GM21825 (cell line): ENCODE results near the gene ARID1B.

Experiments used
- ATAC-seq: cut with Tn5 transposase; IDR thresholded peaks from one replicate; pipeline ENCODE4 v1.9.1; 2021; ENCODE audit warnings: mild to moderate bottlenecking, moderate library complexity; ENCODE audit not compliant: unreplicated experiment

The ARID1B gene

GRCh38 chr6:156850353-156850752, 73.2 kb downstream of the ARID1B start:
- no peak for ATAC-seq

- no peak for ATAC-seq
Measured at GRCh38 chr6:156851454-156851921, 74.3 kb downstream of the ARID1B start.

- peak; percentile 40 for ATAC-seq
Measured at GRCh38 chr6:156852147-156852857, 75.1 kb downstream of the ARID1B start.

GRCh38 chr6:156852858-156853216, 75.7 kb downstream of the ARID1B start:
- ATAC-seq: no peak

- no peak for ATAC-seq
Measured at GRCh38 chr6:156853733-156854132, 76.6 kb downstream of the ARID1B start.

- ATAC-seq: no peak
Measured at GRCh38 chr6:156854466-156855161, 77.4 kb downstream of the ARID1B start.

- ATAC-seq: no peak
Measured at GRCh38 chr6:156857573-156857972, 80.4 kb downstream of the ARID1B start.

- ATAC-seq: no peak
Measured at GRCh38 chr6:156859686-156860085, 82.5 kb downstream of the ARID1B start.

- ATAC-seq: no peak
Measured at GRCh38 chr6:156862711-156863110, 85.5 kb downstream of the ARID1B start.

GRCh38 chr6:156863504-156863903, 86.3 kb downstream of the ARID1B start:
- ATAC-seq: no peak

GRCh38 chr6:156864557-156864956, 87.4 kb downstream of the ARID1B start:
- no peak for ATAC-seq

- ATAC-seq: no peak
Measured at GRCh38 chr6:156865019-156865629, 87.9 kb downstream of the ARID1B start.

GRCh38 chr6:156866220-156867015, 89.2 kb downstream of the ARID1B start:
- no peak for ATAC-seq

- no peak for ATAC-seq
Measured at GRCh38 chr6:156867121-156867520, 89.9 kb downstream of the ARID1B start.

GRCh38 chr6:156868385-156868784, 91.2 kb downstream of the ARID1B start:
- ATAC-seq: no peak

- no peak for ATAC-seq
Measured at GRCh38 chr6:156869980-156870398, 92.8 kb downstream of the ARID1B start.

GRCh38 chr6:156870924-156871539, 93.9 kb downstream of the ARID1B start:
- no peak for ATAC-seq

- no peak for ATAC-seq
Measured at GRCh38 chr6:156872903-156873302, 95.7 kb downstream of the ARID1B start.

- no peak for ATAC-seq
Measured at GRCh38 chr6:156873654-156874380, 96.6 kb downstream of the ARID1B start.

- ATAC-seq: no peak
Measured at GRCh38 chr6:156875062-156875461, 97.9 kb downstream of the ARID1B start.
